Measurements from ENCODE around the gene POU5F1. TPM values are rescaled to one million over a fixed set of nuclear protein-coding genes. Genes with fewer than 3 reads are reported as not detected.

Gene POU5F1
- total and polyA plus RNA-seq, 9 of the 15 experiments (the other 6 are each of a cell fraction or from before 2014, with no cell fraction given), result 0.06 to 2.0 (median 0.10) TPM; not detected in 6

GRCh38 chr6:31197559-31198305 is 27.2 kb upstream of the POU5F1 start (continued):
- TF ChIP-seq CUX1 (CRISPR knock-in tag; IDR thresholded peaks at IDR 0.05) (no peak), NCOA1 (IDR thresholded peaks at IDR 0.05; ENCODE audit: low read depth) (peak; percentile 60), SMARCB1 (IDR thresholded peaks at IDR 0.05; ENCODE audit: insufficient read length, low read depth) (no peak), HNRNPH1 (optimal IDR thresholded peaks at IDR 0.05; ENCODE audit: low read depth, low read length) (no peak), RB1 (IDR thresholded peaks at IDR 0.05; ENCODE audit: low read depth) (peak; percentile 48; the same call in 1 of the 2 replicates), POLR2G (IDR thresholded peaks at IDR 0.05; ENCODE audit: low read depth, low read length) (peak; percentile 91), NR2C1 (IDR thresholded peaks at IDR 0.05) (no peak), NR2C1 (tag; IDR thresholded peaks at IDR 0.05) (peak; percentile 15; the same call in 1 of the 2 replicates), EP300 (IDR thresholded peaks at IDR 0.05; ENCODE audit: low read length) (peak; percentile 69), BRF1 (IDR thresholded peaks at IDR 0.05; ENCODE audit: borderline replicate concordance, extremely low read depth, insufficient read length) (no peak), KAT8 (IDR thresholded peaks at IDR 0.05; ENCODE audit: low read depth) (no peak), NCOA2 (IDR thresholded peaks at IDR 0.05; ENCODE audit: partially characterized antibody in 2 of 2) (no peak), MYC (IDR thresholded peaks at IDR 0.05; ENCODE audit: low read depth, low read length) (no peak; the same call in 1 of the 2 replicates), MYC (CRISPR knock-in tag; IDR thresholded peaks at IDR 0.05; ENCODE audit: borderline replicate concordance, low read depth) (no peak), ZNF512 (tag; IDR thresholded peaks at IDR 0.05) (no peak), DIDO1 (tag; IDR thresholded peaks at IDR 0.05; ENCODE audit: low read depth) (no peak)
